NCI-H128 (cell line): ENCODE data around the gene JAGN1.
A peak's percentile ranks its signal among the peaks of the same experiment; 100 is the strongest.
"Not testable (repeated sequence)": the region's sequence is repeated elsewhere in the genome, so short reads cannot be mapped to it uniquely, and the experiment has no call there.

ENCODE experiments used
- DNase-seq: peaks from one replicate; lab custom pipeline; 2025; ENCODE audit not compliant: unreplicated experiment; lab: John Stamatoyannopoulos, UW

Gene JAGN1

DNA sequence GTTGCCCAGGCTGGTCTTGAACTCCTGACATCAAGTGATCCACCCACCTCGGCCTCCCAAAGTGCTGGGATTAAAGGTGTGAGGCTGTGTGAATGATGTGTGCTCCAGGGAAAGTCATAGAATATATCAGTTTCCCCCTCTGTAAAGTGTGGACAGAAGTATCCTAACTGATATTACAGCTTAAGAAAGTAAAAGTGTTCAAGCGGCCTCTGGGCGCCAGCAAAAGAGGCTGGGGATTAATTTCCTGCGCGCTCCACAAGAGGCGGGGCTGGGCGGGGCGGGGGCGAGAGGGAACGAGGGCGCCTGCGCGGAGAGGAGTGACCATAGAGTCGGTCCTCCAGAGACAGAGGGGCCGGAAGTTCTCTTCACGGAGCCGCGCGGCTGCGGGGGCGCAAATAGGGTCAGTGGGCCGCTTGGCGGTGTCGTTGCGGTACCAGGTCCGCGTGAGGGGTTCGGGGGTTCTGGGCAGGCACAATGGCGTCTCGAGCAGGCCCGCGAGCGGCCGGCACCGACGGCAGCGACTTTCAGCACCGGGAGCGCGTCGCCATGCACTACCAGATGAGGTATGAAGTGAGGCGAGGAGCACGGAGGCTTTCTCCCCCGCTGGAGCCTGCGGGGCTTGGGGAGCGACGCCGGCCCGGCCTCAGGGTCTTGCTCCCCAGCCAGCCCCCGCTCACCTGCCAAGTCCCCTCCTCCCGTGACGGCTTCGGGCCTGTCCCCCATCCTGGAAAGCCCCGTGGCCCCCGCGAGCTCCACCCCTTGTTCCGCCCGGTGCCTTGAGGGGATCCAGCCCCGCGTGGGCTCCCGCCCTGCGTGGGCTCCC lies at the start of gene JAGN1:
Gene JAGN1, plus strand, starts transcription at position 362 of the 823 bp plus-strand sequence. Its CDS starts 113 bp downstream, at position 475.
- peak; percentile 51 for DNase-seq

DNA sequence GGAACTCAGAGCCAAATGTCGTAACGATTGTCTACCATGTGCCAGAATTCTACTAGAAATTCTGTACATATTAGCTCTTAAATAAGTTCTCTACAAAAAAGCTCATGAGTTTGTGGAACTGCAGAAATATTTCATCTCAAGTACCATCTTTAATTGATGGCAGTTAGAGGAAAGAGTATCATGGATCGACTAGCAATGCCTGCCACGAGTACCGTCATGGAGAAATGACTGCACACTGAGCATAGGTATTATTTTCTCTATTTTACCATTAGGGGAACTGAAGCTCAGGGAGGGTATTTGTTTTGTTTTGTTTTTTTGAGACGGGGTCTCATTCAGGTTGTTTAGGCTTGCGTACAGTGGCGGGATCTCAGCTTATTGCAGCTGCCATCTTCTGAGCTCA lies 49.4 kb upstream of the JAGN1 start:
- no peak for DNase-seq

DNA sequence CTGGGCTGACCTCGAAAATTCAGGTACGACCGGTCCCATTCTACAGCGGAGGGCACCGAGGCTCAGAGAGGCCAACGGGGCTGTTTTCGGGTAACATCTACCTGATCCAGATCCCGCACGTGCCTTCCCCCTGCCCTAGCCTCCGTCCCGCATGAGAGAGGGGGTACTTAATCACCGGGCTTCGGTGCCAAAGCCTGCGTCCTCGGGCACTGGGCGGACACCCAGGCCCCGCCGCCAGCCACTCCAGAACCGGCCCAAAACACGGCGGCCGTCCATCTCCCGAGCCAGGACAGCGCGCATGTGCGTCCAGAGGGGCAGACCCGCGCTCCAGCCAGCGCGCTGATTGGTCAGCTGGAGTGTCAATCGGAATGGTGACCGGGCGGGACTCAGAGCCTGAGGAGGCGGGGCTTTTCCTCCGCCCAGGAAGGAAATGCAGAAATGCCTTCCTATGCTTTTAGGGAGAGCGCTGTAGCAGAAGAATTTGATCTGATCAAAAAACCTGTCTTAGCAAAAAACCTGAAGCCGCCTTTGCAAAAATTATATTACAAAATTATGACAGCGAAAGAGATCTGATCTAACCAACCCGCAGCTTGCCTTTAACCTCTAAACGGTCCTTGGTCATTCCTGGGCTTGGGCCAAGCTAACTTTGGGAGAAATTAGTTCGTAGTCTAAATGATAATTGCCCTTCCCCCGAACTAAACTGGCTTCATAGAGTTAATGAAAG lies 46.5 kb upstream of the JAGN1 start, which contains the start of gene RPUSD3:
Gene RPUSD3, minus strand, starts transcription at position 294 of the 724 bp plus-strand sequence. Its CDS starts 18 bp downstream, at position 276.
- DNase-seq: peak; percentile 80

DNA sequence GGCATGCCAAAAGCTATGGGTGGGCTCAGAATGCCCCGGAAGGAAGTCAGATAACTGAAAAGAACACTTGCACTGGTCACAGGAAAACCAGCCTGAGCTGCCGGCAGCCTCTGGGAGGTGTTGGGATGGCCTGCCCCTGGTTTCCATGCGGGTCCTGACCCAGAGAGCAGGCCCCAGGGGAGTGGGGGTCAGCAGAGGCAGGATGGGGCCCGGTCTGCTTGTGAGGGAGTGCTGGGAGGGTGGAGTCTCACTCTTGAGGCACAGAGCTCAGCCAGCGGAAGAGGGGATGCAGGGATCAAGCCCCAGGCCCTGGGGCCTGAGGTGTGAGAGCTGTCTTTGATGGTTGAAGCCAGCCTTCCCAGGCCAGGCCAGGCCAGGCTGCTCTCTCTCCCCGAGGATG lies 44.2 kb upstream of the JAGN1 start:
- DNase-seq: no peak

DNA sequence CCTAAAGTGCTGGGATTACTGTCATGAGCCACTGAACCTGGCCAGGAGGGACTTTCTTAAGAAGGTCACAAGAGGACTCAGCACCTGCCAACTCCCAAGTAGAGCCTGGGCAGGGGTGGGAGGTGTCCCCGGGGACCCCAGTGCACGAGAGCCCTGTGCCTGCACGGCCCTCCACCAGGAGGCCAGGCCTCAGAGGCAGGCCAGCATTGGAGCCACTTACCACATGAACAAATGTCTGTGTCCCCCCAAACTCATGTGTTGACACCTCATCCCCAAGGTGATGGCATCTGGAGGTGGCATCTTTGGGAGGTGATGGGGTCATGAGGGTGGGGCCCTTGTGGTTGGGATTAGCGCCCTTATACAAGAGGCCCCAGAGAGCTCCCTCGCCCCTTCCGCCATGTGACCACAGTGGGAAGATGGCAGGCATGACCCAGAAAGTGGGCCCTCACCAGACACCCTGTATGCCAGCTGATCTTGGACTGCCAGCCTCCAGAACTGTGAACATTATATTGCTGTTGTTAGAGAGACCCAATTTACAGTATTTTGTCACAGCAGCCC lies 43.4 kb upstream of the JAGN1 start:
- DNase-seq: no peak

DNA sequence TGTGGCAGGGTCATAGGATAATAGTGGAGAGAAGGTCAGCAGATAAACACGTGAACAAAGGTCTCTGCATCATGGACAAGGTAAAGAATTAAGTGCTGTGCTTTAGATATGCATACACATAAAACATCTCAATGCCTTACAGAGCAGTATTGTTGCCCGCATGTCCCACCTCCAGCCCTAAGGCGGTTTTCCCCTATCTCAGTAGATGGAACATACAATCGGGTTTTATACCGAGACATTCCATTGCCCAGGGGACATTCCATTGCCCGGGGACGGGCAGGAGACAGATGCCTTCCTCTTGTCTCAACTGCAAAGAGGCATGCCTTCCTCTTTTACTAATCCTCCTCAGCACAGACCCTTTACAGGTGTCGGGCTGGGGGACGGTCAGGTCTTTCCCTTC lies 42.5 kb upstream of the JAGN1 start:
- DNase-seq: not testable (repeated sequence)

DNA sequence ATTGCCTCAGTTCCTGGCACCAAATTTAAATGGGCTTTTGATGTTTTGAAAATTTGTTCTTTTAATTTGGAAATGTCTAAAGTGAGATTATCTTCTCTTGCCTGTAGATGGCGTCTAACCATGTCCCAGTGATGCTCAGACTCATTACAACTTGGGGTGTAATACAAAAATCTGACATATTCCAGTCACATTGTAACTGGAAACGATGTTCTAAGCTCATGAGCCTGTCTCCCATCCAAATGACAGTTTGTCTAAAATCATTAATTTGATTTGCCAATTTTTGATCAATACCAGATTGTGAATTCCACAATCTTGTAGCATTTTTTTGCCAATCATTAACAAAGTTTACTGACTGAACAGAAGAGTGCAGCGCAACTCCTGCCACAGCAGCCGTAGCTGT lies 41.5 kb upstream of the JAGN1 start:
- not testable (repeated sequence) for DNase-seq

DNA sequence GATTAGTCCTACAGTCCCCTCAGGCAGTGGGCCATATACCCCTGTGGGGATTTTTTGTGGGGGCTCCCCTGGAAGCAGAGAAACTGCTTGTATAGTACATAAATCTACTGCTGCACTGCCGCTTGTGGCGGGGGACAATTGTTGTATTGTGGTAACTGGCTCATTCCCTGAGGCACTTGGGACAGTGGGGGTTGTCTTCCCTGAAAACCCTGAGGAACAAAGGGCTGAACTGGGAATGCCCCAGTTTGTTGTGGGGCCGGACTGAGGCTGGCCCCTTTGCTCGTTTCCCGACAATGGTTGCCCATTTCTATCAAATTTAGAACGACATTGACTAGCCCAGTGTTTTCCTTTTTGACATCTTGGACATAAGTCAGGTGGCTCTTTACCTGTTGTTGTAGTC lies 39.0 kb upstream of the JAGN1 start:
- not testable (repeated sequence) for DNase-seq

DNA sequence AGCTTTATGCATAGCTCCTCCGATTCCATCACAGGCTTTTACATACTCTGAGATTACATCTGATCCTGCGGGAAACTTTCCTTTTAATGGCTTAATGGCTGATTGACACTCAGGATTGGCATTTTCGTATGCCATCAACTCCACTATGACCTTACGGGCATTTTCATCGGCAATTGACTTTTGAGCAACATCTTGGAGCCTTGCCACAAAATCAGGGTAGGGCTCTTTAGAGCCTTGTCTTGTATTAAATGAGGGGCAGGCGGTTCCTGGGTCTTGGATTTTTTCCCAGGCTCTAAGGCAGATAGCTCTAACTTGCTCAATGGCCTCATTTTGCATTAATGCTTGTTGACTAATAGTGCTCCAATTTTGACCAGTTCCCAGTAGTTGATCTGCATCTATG lies 38.5 kb upstream of the JAGN1 start:
- DNase-seq: not testable (repeated sequence)

DNA sequence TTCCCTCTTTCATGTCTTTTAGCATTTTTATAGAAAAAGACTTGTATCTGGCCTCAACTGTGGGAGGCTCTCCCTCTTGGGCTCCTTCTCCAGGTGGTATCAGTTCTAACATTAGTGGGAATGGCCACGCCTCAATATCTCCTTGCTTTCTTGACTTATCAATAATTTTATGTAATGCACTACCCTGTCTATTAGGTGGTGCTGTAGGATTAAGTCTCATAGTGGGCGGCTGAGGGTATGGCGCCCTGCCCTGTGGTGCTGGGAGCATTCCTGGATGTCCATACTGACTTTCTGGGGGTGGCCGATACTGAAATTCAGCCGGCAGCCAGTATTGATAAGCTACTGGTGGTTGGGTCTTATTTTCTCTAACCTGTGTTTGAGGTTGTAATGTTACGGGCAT lies 37.9 kb upstream of the JAGN1 start:
- no peak for DNase-seq

DNA sequence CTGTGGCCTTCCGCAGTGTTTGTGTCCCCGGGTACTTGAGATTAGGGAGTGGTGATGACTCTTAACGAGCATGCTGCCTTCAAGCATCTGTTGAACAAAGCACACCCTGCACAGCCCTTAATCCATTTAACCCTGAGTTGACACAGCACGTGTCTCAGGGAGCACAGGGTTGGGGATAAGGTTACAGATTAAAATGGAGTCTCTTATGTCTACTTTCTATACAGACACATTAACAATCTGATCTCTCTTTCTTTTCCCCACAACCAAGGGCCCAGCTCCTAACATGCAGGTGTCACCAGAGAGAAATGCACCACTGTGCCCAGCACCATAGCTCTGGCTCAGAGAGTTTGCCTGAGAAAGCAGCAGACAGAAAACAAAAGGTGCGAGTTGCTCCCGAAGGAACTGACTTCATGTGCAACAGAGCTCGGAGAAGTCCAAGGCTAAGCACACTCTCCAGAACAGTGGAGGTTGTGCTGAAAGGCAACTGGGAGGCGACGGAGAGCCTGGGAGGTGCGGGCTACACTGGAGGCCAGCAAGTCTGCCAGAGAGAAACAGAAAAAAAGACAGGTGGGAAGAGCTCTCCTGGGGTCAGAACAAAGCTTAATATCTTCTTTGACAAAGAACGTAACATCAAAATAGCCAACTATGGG lies 36.0 kb upstream of the JAGN1 start:
- not testable (repeated sequence) for DNase-seq

DNA sequence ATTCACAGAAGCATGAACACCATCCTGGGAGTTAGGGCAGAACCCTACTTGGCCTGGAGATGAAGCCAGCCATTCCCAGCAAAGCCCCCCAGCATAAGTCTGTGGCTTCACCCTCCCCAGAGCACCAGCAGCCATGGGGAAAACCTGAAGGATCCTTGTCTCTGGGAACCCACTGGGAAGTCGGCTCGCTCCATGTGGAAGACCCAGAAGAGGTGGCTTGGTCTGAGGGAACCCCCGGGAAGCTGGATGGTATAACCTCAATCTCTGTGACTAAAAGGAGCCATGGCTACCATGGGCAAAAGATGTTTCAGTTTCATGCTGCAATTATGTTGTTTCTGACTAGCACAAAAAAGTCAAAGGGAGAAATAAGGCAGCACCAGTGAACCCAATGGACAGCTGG lies 34.8 kb upstream of the JAGN1 start:
- no peak for DNase-seq

DNA sequence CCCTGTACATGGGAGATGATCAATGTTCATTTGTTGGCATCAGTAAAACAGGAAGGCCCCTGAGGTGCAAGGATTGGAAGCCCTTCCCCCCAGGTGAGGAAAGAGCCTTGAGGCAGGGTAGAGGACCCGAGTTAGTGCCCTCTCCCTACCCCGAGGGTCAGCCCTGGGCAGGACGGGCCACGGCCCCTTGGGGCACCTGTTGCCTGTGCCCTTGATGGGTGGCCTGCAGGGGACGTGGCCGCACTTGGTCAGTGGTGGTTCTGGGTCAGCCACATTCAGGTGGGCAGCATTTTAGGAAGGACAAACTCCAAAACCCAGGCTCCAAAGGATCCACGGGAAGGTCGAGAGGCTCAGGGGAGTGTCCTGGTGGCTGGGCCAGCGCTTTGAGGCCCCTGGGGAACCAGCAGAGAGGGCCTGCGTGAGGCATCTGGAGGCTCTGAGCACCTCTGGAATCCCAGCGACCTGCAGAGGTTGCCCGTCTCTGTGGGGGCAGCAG lies 30.8 kb upstream of the JAGN1 start:
- no peak for DNase-seq

DNA sequence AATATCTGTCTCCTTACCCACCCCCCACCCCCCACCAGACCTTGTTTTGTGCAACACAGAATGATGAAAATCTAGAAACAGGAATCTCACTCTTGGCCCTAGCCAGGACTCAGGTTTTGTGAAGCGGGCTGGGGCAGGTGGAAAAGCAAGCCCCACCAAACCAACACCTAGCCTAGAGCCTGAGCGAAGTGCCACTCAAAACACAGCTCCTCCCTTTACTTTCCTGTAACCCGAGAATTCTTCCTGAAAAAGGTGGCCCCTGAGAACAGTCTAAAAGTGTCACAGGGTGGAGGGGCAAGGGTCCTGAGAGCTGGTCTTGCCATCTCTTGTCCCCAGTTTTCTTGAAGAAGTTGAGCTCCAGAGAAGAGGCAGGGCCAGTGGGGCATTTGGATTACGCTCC lies 29.2 kb upstream of the JAGN1 start:
- no peak for DNase-seq

DNA sequence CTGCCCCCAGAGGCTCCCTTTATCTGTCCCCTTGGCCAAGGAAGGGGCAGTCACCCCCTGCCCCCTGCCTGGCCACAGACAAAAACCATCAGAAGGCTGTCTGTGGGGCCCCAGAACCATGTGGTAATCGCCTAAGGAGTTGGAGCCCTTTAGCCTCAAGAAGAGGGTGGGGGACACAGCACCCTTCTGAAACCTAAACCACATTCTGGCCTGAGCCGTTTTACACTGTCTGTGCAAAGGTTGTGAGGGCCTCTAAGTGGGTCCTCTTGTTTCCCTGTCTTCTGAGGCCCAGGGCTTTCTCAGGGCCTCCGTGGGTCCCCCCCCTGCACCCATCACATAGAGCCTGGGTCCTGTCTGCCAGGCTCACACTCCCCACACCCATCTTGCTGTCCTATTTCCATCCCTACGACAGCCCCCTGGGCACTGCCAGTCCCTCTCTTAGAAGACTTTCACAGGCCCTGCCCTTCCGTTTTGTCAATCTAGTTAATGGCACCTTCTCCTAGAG lies 28.7 kb upstream of the JAGN1 start:
- no peak for DNase-seq

DNA sequence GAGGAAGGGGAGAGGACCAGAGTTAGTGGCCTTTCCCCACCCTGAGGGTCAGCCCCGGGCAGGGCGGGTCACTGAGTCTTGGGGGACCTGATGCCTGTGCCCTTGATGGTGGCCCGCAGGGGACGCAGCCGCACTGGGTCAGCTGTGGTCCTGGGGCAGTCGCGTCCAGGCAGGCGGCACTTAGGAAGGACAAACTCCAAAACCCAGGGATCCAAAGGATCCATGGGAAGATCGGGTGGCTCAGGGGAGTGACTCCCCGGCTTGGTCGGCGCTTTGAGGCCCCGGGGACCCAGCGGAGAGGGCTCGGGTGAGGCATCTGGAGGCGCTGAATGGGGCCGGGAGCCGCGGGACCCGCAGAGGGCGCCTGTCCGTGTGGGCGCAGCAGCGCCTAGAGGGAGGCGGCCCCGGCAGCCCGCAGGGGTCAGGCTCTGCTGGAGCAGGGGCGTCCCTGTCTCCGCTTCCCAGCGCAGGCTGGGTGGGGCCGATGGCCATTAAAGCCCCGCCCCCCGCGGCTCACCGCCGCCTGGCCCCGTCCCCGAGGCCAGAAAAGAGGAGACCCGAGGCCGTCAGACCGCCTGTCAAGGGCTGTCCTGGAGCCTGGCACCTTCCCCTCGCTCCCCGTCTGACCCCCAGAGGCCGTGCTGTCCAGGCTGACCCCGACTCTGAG lies 27.9 kb upstream of the JAGN1 start:
- no peak for DNase-seq

DNA sequence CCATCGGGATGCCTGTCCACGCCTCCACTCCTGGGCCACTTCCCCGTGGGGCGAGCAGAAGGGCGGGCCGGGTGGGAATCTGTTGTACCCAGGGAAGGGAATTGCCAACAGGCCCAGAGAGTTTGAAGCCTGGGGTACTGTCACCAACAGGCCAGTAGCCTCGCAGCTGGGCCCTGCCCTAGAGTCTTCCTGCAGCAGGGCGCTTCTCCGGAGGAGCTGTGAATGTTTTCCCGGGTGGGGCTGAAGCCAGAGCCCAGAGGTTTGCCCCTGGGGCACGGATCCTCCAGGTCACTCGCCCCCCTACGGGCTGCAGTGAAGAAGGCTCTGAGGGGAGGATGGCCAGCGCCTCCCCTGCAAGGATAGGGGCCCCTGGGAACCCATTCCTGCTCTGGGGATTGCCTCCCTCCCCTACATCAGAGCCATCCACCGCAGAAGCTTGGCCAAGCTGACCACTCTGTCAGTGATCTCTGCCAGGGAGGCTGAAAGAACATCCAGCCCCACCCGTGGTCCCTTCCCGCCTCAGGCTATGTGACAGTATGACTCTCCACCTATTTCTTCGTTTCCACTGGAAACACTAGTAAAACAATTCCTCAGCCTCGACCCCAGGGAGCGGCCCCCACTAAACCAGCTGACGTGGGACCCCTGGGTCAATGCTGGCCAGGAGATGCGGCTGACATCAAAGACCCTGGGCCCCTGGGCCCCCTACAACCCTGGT lies 27.2 kb upstream of the JAGN1 start:
- DNase-seq: no peak

DNA sequence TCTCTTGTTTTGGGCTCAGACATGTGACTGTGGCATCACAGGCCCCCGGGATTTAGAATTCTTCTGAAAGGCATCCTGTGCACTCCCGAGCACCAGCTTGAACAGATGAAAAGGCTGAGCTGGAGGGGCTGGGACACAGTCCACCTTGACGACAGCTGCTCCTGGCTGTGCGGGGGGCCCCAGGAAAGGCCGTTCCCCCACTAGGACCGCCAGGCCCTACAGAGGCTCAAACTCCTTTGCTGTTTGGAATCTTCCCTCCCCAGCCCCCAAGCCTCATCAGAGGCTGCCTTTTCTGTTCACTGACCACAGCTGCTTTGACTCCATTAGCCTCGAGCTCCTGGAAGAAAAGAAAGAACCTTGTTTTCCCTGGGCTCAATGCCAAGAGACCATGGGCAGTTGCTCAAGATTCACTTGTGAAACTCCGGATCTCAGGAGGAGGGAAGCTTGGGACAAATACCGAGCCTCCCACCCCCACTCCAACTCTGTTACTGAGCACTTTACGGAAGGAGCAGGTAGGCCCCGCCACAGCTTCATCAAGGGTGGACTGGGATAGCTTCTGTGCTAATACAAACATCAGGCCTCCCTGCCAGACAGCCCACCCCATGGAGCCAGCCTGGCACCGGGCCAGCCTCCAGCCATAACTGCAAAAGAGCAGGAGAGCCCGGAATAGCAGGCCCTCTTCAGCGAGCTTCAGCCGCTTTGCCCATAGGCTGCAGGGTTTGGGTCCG lies 26.0 kb upstream of the JAGN1 start:
- no peak for DNase-seq

DNA sequence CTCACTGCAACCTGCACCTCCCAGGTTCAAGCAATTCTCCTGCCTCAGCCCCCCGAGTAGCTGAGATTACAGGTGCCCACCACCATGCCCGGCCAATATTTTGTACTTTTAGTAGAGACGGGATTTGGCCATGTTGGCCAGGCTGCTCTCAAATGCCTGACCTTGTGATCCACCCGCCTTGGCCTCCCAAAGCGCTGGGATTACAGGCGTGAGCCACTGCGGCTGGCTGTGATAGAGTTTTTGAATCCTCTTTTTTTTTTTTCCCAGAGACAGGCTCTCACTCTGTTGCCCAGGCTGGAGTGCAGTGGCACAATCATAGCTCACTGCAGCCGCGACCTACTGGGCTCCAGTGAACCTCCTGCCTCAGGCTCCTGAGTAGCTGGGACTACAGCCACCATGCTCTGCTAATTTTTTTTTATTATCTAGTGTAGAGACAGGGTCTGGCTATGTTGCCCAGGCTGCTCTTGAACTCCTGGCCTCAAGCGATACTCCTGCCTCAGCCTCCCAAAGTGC lies 25.2 kb upstream of the JAGN1 start:
- not testable (repeated sequence) for DNase-seq
